Keratinocyte (primary cell): ENCODE data around the gene PIGU. TPM values are rescaled to one million over a fixed set of nuclear protein-coding genes. Genes with fewer than 3 reads are reported as not detected.
A peak's percentile ranks its signal among the peaks of the same experiment; 100 is the strongest.

Experiments
- DNase-seq: peaks from one replicate; pipeline ENCODE4 v3.0.0-alpha.2; 2011; ENCODE audit warnings: low read depth, missing footprints, low spot score
- FAIRE-seq: peaks from 2 replicates; lab custom pipeline; 2011; peaks lifted over from hg19 to GRCh38; lab: Jason Lieb, UNC
- H2AFZ ChIP-seq: 2 replicates; pipeline ENCODE4 v1.6.0; 2012; ENCODE audit warnings: low read length, control low read depth, inconsistent platforms; ENCODE audit not compliant: control insufficient read depth
- H3K27ac ChIP-seq: 2 replicates; pipeline ENCODE4 v1.5.1; 2011; ENCODE audit warnings: low read length; ENCODE audit not compliant: control insufficient read depth, insufficient read depth
- H3K27me3 ChIP-seq: 3 replicates; pipeline ENCODE4 v1.6.0; 2011; ENCODE audit warnings: low read length; ENCODE audit not compliant: control insufficient read depth, insufficient read depth; ENCODE audit errors: extremely low read depth
- H3K36me3 ChIP-seq, 2 experiments: 2 replicates in 1 of 2; 3 replicates in 1 of 2; pipeline ENCODE4 v1.5.1; 2011; ENCODE audit warnings: low read length in 2 of 2, mild to moderate bottlenecking in 1 of 2; ENCODE audit not compliant: control insufficient read depth in 2 of 2, insufficient read depth in 2 of 2; ENCODE audit errors: extremely low read depth in 1 of 2
- H3K4me1 ChIP-seq: 3 replicates; pipeline ENCODE4 v1.5.1; 2011; ENCODE audit warnings: low read length; ENCODE audit not compliant: control insufficient read depth, insufficient read depth; ENCODE audit errors: extremely low read depth
- H3K4me2 ChIP-seq: 3 replicates; pipeline ENCODE4 v1.6.0; 2011; ENCODE audit warnings: low read depth, low read length; ENCODE audit not compliant: control insufficient read depth, insufficient read depth; ENCODE audit errors: extremely low read depth
- H3K4me3 ChIP-seq, 3 experiments: fragments of 200-600 bp in 1 of 3; sonication (generic) in 1 of 3; 2 replicates in 2 of 3; 3 replicates in 1 of 3; pipeline ENCODE4 v1.5.1; 2011 to 2016; ENCODE audit warnings: low read length in 3 of 3, mild to moderate bottlenecking in 3 of 3, control low read depth in 2 of 3, inconsistent platforms in 1 of 3, low read depth in 1 of 3, mixed read lengths in 1 of 3, mixed run types in 1 of 3, moderate library complexity in 1 of 3; ENCODE audit not compliant: control insufficient read depth in 2 of 3, insufficient read depth in 2 of 3; ENCODE audit errors: extremely low read depth in 1 of 3
- H3K79me2 ChIP-seq: 2 replicates; pipeline ENCODE4 v1.6.0; 2012; ENCODE audit warnings: low read length; ENCODE audit not compliant: control insufficient read depth, insufficient read depth
- H3K9ac ChIP-seq: 3 replicates; pipeline ENCODE4 v1.6.0; 2011; ENCODE audit warnings: low read length; ENCODE audit not compliant: control insufficient read depth, insufficient read depth; ENCODE audit errors: extremely low read depth
- H3K9me1 ChIP-seq: 3 replicates; pipeline ENCODE4 v1.6.0; 2011; ENCODE audit warnings: low read length; ENCODE audit not compliant: control insufficient read depth, insufficient read depth; ENCODE audit errors: extremely low read depth
- H3K9me3 ChIP-seq: 2 replicates; pipeline ENCODE4 v1.5.1; 2012; ENCODE audit warnings: low read depth, low read length; ENCODE audit not compliant: control insufficient read depth
- H4K20me1 ChIP-seq: 3 replicates; pipeline ENCODE4 v1.6.0; 2011; ENCODE audit warnings: low read length; ENCODE audit not compliant: control insufficient read depth, insufficient read depth; ENCODE audit errors: extremely low read depth
- CTCF ChIP-seq, 3 experiments: IDR thresholded peaks in 1 of 3; conservative IDR thresholded peaks in 1 of 3; optimal IDR thresholded peaks in 1 of 3; 2 replicates in 2 of 3; 3 replicates in 1 of 3; pipeline versions ENCODE3 to v1.5.1; 2011; ENCODE audit warnings: low read length in 3 of 3, mild to moderate bottlenecking in 3 of 3, moderate library complexity in 2 of 3, control low read depth in 1 of 3, inconsistent platforms in 1 of 3; ENCODE audit not compliant: insufficient read depth in 2 of 3; ENCODE audit errors: extremely low read depth in 1 of 3
- EZH2 ChIP-seq: IDR thresholded peaks from one replicate; pipeline ENCODE4 v1.6.1; 2012; ENCODE audit warnings: inconsistent platforms, mild to moderate bottlenecking, low read length, moderate library complexity
- dilution Hi-C: fragments of 300-500 bp; cut with MboI; formaldehyde crosslinking; loops from one replicate; pipeline ENCODE4 v1.7.0; 2020; ENCODE audit warnings: low sequenced_read_pairs; ENCODE audit not compliant: extremely low pct_ligation_motif_present
- polyA plus RNA-seq, 5 experiments: library from polyadenylated mRNA; depleted of rRNA in 3 of 5; stranded (reverse) in 3 of 5; stranded (forward) in 1 of 5; unstranded in 1 of 5; fragments of >200 nt; gene quantifications; 1 replicate in 1 of 5; 2 replicates in 3 of 5; 3 replicates in 1 of 5; pipeline versions ENCODE4 v1.2.1 to v1.2.3, GENCODE V29; 2011 to 2012; ENCODE audit warnings: missing spikeins in 2 of 5, low read depth in 1 of 5, low replicate concordance in 1 of 5

The PIGU gene
- polyA plus RNA-seq, 1 donor (not counting 4 experiments of a cell fraction or from before 2014, with no cell fraction given): 48.0 TPM

DNA sequence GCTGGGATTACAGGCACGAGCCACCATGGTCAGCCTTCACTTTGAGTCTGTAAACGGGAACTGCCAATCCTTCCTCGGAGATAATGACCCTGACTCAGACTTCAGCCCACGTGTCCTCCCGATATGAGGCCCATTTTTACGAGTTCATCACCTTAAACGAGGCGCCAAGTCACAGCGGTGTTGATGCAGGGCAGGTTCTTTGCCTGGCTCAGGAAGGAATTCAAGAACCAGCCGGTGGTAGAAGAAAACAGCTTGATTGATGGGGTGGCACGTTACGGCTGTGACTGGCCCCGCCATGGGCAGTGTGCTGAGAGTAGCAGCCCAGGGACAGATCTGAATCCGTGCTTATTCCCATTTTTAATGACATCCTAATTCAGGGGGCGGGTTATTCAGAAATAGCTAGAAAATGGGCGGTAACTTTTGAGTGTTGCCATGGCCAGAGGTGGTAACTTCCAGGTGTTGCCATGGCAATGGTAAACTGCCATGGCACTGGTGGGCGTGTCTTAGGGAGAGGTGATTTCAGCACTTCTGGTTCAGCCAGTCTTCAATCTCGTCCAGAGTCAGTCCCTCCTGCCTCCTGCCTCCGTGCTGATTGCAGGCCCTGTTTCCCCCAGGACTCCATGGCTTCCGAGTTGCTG is 127.5 kb downstream of the PIGU start:
- H3K4me2 ChIP-seq: peak overlapping the region; percentile 10
- no peak for TF ChIP-seq EZH2
- no peak for TF ChIP-seq CTCF (optimal IDR thresholded peaks at IDR 0.05 in 1 of 3, IDR thresholded peaks at IDR 0.05 in 1 of 3, conservative IDR thresholded peaks at IDR 0.05 in 1 of 3; ENCODE audit: extremely low read depth in 1 of 3, insufficient read depth in 2 of 3, low read length in 3 of 3)
- H4K20me1 ChIP-seq: no peaks in the 10 kb centered on the region
- H3K4me1 ChIP-seq: peaks cover 3% of the 10 kb centered on the region
- no peak for FAIRE-seq
- no peaks in the 10 kb centered on the region for H3K27me3 ChIP-seq
- H3K9me3 ChIP-seq: no peaks in the 10 kb centered on the region
- dilution Hi-C loops: no loop called here
- no peaks in the 10 kb centered on the region for H3K79me2 ChIP-seq
- no peak overlapping the region for H3K27ac ChIP-seq
- DNase-seq: no peak
- H3K36me3 ChIP-seq: no peaks in the 10 kb centered on the region
- no peaks in the 10 kb centered on the region for H3K9me1 ChIP-seq
- no peak overlapping the region for H2AFZ ChIP-seq
- H3K4me3 ChIP-seq: no peak overlapping the region
- H3K9ac ChIP-seq: no peak overlapping the region

DNA sequence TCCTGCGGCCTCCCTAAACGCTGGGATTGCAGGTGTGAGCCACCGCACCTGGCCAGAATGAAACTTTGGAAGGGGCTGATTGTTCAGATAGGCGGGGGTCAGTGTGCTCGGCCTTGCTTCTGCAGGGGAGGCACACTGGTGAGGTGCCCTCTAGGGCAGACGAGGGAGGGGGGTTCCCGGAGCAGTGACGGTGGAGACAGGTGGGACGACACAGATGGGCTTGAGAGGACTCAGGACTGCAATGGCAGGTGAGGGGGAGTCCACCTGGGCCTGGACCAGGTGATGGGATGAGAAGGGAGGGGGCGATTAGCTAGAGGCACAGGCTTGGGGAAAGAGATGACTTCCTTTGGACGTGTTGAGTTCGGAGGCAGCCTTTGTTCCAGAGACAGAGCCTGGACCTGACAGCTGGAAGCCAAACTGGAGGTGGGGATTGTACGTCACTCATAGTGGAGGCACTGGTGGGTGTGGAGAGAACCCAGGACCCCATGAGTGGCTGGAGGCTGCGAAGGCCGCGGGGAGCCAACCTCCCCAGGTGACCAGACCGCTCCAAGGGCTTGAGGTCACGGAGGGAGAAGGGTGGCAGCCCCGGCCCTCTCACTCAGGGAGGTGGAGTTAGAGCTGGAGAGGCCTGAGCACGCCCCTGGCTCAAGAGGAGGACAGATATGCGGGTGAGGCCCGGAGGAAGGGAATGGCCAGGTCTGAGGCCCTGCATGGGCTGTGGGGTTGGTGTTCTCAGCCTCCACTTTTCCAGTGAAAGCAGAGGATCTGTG is 128.9 kb downstream of the PIGU start:
- H3K36me3 ChIP-seq: no peaks in the 10 kb centered on the region
- no peaks in the 10 kb centered on the region for H3K79me2 ChIP-seq
- H2AFZ ChIP-seq: no peak overlapping the region
- TF ChIP-seq CTCF (optimal IDR thresholded peaks at IDR 0.05 in 1 of 3, IDR thresholded peaks at IDR 0.05 in 1 of 3, conservative IDR thresholded peaks at IDR 0.05 in 1 of 3; ENCODE audit: extremely low read depth in 1 of 3, insufficient read depth in 2 of 3, low read length in 3 of 3) (no peak), EZH2 (no peak)
- no peak overlapping the region for H3K9ac ChIP-seq
- H3K27ac ChIP-seq: no peak overlapping the region
- no peaks in the 10 kb centered on the region for H3K9me3 ChIP-seq
- dilution Hi-C loops: no loop called here
- peaks cover 3% of the 10 kb centered on the region for H3K4me1 ChIP-seq
- no peaks in the 10 kb centered on the region for H3K9me1 ChIP-seq
- no peaks in the 10 kb centered on the region for H3K27me3 ChIP-seq
- DNase-seq (no peak), FAIRE-seq (no peak)
- H3K4me2 ChIP-seq: no peak overlapping the region
- H4K20me1 ChIP-seq: no peaks in the 10 kb centered on the region
- no peak overlapping the region for H3K4me3 ChIP-seq
